AG09319 (cell line): Measurements from ENCODE around the gene SRSF1.
"Not testable (repeated sequence)": the region's sequence is repeated elsewhere in the genome, so short reads cannot be mapped to it uniquely, and the experiment has no call there.

Source experiments
- DNase-seq: peaks from one replicate; pipeline ENCODE4 v3.0.0-alpha.2; 2010; ENCODE audit warnings: low read depth; ENCODE audit errors: extremely low read depth
- TF ChIP-seq, protein P1 (sequence below): IDR thresholded peaks from 2 replicates; pipeline ENCODE4 v1.5.1; 2011; ENCODE audit warnings: low read depth, mild to moderate bottlenecking, inconsistent platforms, low read length, moderate library complexity

Gene SRSF1

GRCh38 chr17:57980522-57980921, 26.5 kb downstream of the SRSF1 start:
- TF ChIP-seq, protein P1, sequence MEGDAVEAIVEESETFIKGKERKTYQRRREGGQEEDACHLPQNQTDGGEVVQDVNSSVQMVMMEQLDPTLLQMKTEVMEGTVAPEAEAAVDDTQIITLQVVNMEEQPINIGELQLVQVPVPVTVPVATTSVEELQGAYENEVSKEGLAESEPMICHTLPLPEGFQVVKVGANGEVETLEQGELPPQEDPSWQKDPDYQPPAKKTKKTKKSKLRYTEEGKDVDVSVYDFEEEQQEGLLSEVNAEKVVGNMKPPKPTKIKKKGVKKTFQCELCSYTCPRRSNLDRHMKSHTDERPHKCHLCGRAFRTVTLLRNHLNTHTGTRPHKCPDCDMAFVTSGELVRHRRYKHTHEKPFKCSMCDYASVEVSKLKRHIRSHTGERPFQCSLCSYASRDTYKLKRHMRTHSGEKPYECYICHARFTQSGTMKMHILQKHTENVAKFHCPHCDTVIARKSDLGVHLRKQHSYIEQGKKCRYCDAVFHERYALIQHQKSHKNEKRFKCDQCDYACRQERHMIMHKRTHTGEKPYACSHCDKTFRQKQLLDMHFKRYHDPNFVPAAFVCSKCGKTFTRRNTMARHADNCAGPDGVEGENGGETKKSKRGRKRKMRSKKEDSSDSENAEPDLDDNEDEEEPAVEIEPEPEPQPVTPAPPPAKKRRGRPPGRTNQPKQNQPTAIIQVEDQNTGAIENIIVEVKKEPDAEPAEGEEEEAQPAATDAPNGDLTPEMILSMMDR = no peak
- DNase-seq = no peak

DNA sequence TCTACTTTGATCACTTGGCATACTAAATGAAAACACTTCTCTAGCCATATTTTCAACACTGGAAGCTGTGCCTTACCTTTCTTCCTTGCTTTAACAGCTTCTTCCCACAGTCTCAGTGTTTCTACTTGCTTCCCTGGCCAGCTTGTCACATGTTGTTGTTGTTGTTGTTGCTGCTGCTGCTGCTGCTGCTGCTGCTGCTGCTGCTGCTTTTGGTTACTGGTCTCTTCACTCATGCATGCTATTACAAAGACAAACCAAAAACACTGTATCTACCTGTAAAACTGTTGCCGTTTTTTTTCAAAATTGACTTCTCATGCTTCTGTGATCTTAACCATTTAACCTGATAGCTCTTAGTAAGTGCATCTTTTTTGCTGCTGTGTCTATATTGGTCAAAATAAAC, 28.0 kb downstream of the SRSF1 start:
- DNase-seq = no peak
- TF ChIP-seq, protein P1 = no peak

- no peak for DNase-seq
Observed at GRCh38 chr17:57976594-57976993, 30.5 kb downstream of the SRSF1 start.

GRCh38 chr17:57975044-57975443, 32.0 kb downstream of the SRSF1 start:
- no peak for DNase-seq
- TF ChIP-seq, protein P1 = no peak

More at GRCh38 chr17:57976594-57976993, 30.5 kb downstream of the SRSF1 start:
- TF ChIP-seq, protein P1 = no peak

- DNase-seq = not testable (repeated sequence)
Observed at GRCh38 chr17:57974053-57974824, 32.8 kb downstream of the SRSF1 start.

DNA sequence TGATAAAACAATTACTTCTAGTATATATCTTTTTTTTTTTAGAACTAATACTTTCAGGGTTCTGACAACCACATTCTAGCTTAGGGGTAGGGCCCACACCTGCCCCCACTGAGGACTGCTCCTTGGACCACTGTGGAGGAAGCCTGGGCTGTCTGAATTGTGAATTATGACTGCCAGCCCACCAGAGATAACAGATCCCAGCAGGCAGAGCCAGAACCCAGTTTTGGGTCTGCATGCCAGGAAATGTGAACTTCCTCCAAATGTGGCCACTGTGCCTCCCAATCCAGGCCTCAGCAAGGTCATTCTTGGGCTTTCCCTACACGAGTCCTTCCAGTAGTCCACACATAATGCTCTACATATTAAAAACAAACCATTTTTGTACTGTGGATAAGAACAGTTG, 34.9 kb downstream of the SRSF1 start:
- no peak for DNase-seq
- TF ChIP-seq, protein P1 = no peak

DNA sequence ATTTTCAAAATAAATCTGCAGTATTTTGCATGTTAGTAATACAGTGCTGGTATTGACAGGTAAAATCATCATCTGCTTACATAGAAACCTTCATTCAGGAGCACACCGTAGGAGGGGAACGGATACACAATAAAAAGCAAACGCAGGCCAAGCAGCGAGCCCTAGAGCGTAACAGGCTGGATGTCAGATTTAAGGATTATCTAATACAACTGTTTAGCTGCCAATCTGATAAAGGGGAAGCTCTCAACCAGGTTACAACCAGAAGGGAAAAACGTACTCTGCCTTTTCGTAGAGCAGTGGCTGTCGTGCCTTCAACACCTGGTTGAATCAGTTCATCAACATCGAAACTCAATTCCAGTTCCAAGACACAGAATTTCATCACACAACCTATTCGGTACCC, 35.5 kb downstream of the SRSF1 start:
- TF ChIP-seq, protein P1 = no peak
- DNase-seq = no peak

DNA sequence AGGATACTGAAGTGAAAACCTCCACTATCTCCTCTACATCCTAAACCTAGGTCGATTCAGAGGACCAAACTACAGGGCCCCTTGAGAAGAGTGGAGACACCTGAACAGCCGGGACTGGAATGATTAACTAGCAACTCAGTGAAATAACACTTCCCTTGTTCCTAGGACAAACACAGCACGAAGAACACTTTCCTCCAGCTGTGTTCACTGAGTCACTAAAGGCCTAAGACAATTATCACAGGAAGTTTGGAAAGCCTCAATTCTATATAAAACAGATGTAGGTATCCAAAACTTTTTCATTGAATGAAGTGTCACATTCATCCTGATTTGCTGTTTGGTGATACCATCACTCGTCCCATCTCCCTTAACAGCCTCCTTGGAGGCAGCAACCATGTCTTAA, 36.3 kb downstream of the SRSF1 start:
- no peak for DNase-seq
- TF ChIP-seq, protein P1 = no peak
